ENCODE measurements around the gene KIAA1210.
"Not testable (repeated sequence)": the region's sequence is repeated elsewhere in the genome, so short reads cannot be mapped to it uniquely, and the experiment has no call there.

The KIAA1210 gene

GRCh38 chrX:119030990-119031389 lies 96.6 kb downstream of the KIAA1210 start:
- DNase-seq, result no peak

- not testable (repeated sequence) for DNase-seq
These were observed 98.0 kb downstream of the KIAA1210 start for GRCh38 chrX:119029656-119030055.

GRCh38 chrX:119028733-119029330 lies 98.8 kb downstream of the KIAA1210 start:
- DNase-seq, result no peak

Measured in stimulated activated naive CD4-positive, alpha-beta T cell (primary cell).